Heart left ventricle (tissue), 16 donors: ENCODE data around the gene AGFG2. TPM values are rescaled to one million over a fixed set of nuclear protein-coding genes. Genes with fewer than 3 reads are reported as not detected.

Experiments used
- ATAC-seq, 4 donors: fragments of 200-7000 bp; cut with Tn5 transposase; one replicate each; pipeline ENCODE4 v1.9.1; 2020 to 2022; ENCODE audit warnings: moderate library complexity in 4 of 4, mild to moderate bottlenecking in 3 of 4, moderate number of reproducible peaks in 1 of 4
- DNase-seq, 5 donors: peaks; one replicate each; pipeline ENCODE4 v3.0.0-alpha.2; 2020
- H3K27ac ChIP-seq, 12 donors: fragments of 200-600 bp; sonication (generic) in 4 of 12; one replicate each; pipeline versions ENCODE4 v1.5.0 to v1.8.0; 2016 to 2022; ENCODE audit warnings: mild to moderate bottlenecking in 2 of 12
- H3K27me3 ChIP-seq, 9 donors: fragments of 200-600 bp; sonication (generic) in 2 of 9; one replicate each; pipeline versions ENCODE4 v1.5.1 to v1.8.0; 2016 to 2022; ENCODE audit warnings: mild to moderate bottlenecking in 3 of 9
- H3K36me3 ChIP-seq, 9 donors: fragments of 200-600 bp; sonication (generic) in 2 of 9; one replicate each; pipeline versions ENCODE4 v1.5.0 to v1.8.0; 2018 to 2022; ENCODE audit warnings: mild to moderate bottlenecking in 2 of 9
- H3K4me1 ChIP-seq, 12 donors: fragments of 200-600 bp; sonication (generic) in 4 of 12; one replicate each; pipeline versions ENCODE4 v1.5.0 to v1.8.0; 2016 to 2022; ENCODE audit warnings: mild to moderate bottlenecking in 3 of 12
- H3K4me3 ChIP-seq, 12 donors: fragments of 200-600 bp; sonication (generic) in 4 of 12; one replicate each; pipeline versions ENCODE4 v1.5.0 to v1.8.0; 2017 to 2022; ENCODE audit warnings: mild to moderate bottlenecking in 9 of 12, moderate library complexity in 4 of 12
- H3K9me3 ChIP-seq, 12 donors: fragments of 200-600 bp; sonication (generic) in 4 of 12; one replicate each; pipeline versions ENCODE4 v1.5.0 to v1.8.0; 2016 to 2022; ENCODE audit warnings: mild to moderate bottlenecking in 1 of 12
- CTCF ChIP-seq, 12 donors: fragments of 200-600 bp; sonication (generic) in 4 of 12; IDR thresholded peaks; one replicate each; pipeline versions ENCODE4 v1.5.0 to v1.8.0; 2018 to 2022; ENCODE audit warnings: antibody characterized with exemption in 12 of 12, mild to moderate bottlenecking in 5 of 12
- POLR2A ChIP-seq, 2 donors: fragments of 450-650 bp; IDR thresholded peaks; one replicate each; pipeline ENCODE4 v1.6.1; 2017; ENCODE audit warnings: antibody characterized with exemption in 2 of 2, mild to moderate bottlenecking in 2 of 2, moderate library complexity in 2 of 2
- WGBS, 4 donors: extraction: QIAGEN DNeasy Blood & Tissue Kit in 2 of 4; methylation state at CpG; one replicate each; pipeline versions ENCODE4 v1.1.5 to v1.1.7; 2013 to 2018; 5-methylcytosine and 5-hydroxymethylcytosine counted together
- intact Hi-C, 10 donors: fragments of 100-400 bp; cut with DNase I; formaldehyde crosslinking; loops; one replicate each; pipeline versions ENCODE4 v1.11.1 to v1.14.2; 2022
- polyA plus RNA-seq, 2 donors: library from polyadenylated mRNA; stranded (reverse); fragments of 200-250 nt; gene quantifications; one replicate each; pipeline ENCODE4 v1.2.3, GENCODE V29; 2013
- total RNA-seq, 9 donors: library from RNA; depleted of rRNA in 2 of 9; stranded (reverse); fragments of >200 nt in 2 of 9; fragmentation: NEBNext Ultra II Directional in 3 of 9; extraction: Animal tissue kit (Norgen Biotek cat#: 25700) in 3 of 9; gene quantifications; one replicate each; pipeline versions ENCODE4 v1.1.0 to v1.2.4, GENCODE V29; 2016 to 2023
- donor health status: ischemic (EF 13 %, LVEDD 7.1; RV severe dilation, severe dysfunction).
- donor health status: healthy with polysubstance abuse.
- donor health status: DM: no; HTN: yes; CAD: no.
- donor health status: DM: no; HTN: no; CAD: no.
- donor health status: ischemic (EF 25% LVEDD 6.9; RV normal size, moderate dysfunction).
- donor health status: ischemic (EF 25% LVEDD 5.7; RV mildly dilated, moderate dysfunction).
- donor health status: healthy.
- donor health status: DM: yes; HTN: yes; CAD: no.
- donor health status: ischemic (EF 35%, LVEDD 5.7; RV mildly dilated, moderate dysfunction).
- donor health status: nonischemic (EF 11% LVEDD 7.7; RV severe dilation, severe dysfunction).
- donor health status: DM: yes; HTN: yes; CAD: no.
- donor health status: PGD.
- donor health status: ischemic (EF 29% LVEDD 5.4; RV normal size, mild dysfunction).
- donor health status: nonischemic (EF 23%, LVEDD 6.1; RV moderate dilation, normal function).

Gene AGFG2
- total and polyA plus RNA-seq, 11 donors, result 12.5 to 36.9 (median 30.8) TPM

- WGBS, 4 donors, result 92 to 94% (median 93%) methylated on average over 41 to 44 of the region's 44 CpGs
- Histone ChIP-seq H3K27ac (no peak overlapping the region), H3K36me3 (peaks cover 5 to 62% (median 56%) of the 10 kb centered on the region in 9 donors), H3K27me3 (no peaks in the 10 kb centered on the region), H3K4me1 (peaks cover 0 to 15% (median 9%) of the 10 kb centered on the region in 12 donors), H3K9me3 (no peaks in the 10 kb centered on the region), H3K4me3 (no peak overlapping the region)
- DNase-seq (peak in 3 of 5 donors; percentile 16 to 54 (median 17)), ATAC-seq (no peak)
- TF ChIP-seq POLR2A (IDR thresholded peaks at IDR 0.05) (no peak), CTCF (IDR thresholded peaks at IDR 0.05) (no peak)
- intact Hi-C loops, result no loop called here
Observed at GRCh38 chr7:100574362-100575205, 35.6 kb downstream of the AGFG2 start.

GRCh38 chr7:100575206-100575631 lies 36.2 kb downstream of the AGFG2 start:
- intact Hi-C loops, result no loop called here
- 78 to 84% (median 82%) methylated on average over 12 to 14 of the region's 14 CpGs for WGBS, 4 donors
- no peaks in the 10 kb centered on the region for H3K27me3 ChIP-seq

GRCh38 chr7:100575746-100576383 lies 36.9 kb downstream of the AGFG2 start:
- WGBS, 4 donors, result 86 to 93% (median 91%) methylated on average over 13 to 17 of the region's 17 CpGs
- peak in 2 of 5 donors; percentile 16 to 48 for DNase-seq

More at GRCh38 chr7:100575206-100575631, 36.2 kb downstream of the AGFG2 start:
- Histone ChIP-seq H3K4me1 (peaks cover 0 to 9% (median 3%) of the 10 kb centered on the region in 12 donors), H3K9me3 (no peaks in the 10 kb centered on the region), H3K36me3 (peaks cover 5 to 67% (median 61%) of the 10 kb centered on the region in 9 donors), H3K4me3 (no peak overlapping the region), H3K27ac (no peak overlapping the region)
- DNase-seq, result peak in 1 of 5 donors; percentile 49
- no peak for TF ChIP-seq CTCF (IDR thresholded peaks at IDR 0.05)
- TF ChIP-seq POLR2A (IDR thresholded peaks at IDR 0.05), result no peak
- no peak for ATAC-seq

More at GRCh38 chr7:100575746-100576383, 36.9 kb downstream of the AGFG2 start:
- no peaks in the 10 kb centered on the region for H3K27me3 ChIP-seq
- H3K27ac ChIP-seq, result no peak overlapping the region
- H3K36me3 ChIP-seq, result peaks cover 5 to 73% (median 66%) of the 10 kb centered on the region in 9 donors
- TF ChIP-seq CTCF (IDR thresholded peaks at IDR 0.05), result no peak
- no peak for TF ChIP-seq POLR2A (IDR thresholded peaks at IDR 0.05)
- no peak overlapping the region for H3K4me3 ChIP-seq
- H3K9me3 ChIP-seq, result no peaks in the 10 kb centered on the region
- intact Hi-C loops, result no loop called here
- H3K4me1 ChIP-seq, result peaks cover 0 to 2% (median 0%) of the 10 kb centered on the region in 12 donors
- ATAC-seq, result no peak
